GM10266 (cell line): ENCODE measurements around the gene MT4.

Experiments used
- DNase-seq: peaks from one replicate; pipeline ENCODE4 v3.0.0; 2012; ENCODE audit errors: extremely low spot score
- TF ChIP-seq, protein P1 (sequence below): IDR thresholded peaks from 2 replicates; pipeline ENCODE4 v1.5.1; 2012; ENCODE audit warnings: mild to moderate bottlenecking, low read depth; ENCODE audit not compliant: control insufficient read depth, insufficient read depth; ENCODE audit errors: missing control alignments

MT4 gene

GRCh38 chr16:56614549-56614991 lies 49.7 kb downstream of the MT4 start:
- TF ChIP-seq, protein P1, sequence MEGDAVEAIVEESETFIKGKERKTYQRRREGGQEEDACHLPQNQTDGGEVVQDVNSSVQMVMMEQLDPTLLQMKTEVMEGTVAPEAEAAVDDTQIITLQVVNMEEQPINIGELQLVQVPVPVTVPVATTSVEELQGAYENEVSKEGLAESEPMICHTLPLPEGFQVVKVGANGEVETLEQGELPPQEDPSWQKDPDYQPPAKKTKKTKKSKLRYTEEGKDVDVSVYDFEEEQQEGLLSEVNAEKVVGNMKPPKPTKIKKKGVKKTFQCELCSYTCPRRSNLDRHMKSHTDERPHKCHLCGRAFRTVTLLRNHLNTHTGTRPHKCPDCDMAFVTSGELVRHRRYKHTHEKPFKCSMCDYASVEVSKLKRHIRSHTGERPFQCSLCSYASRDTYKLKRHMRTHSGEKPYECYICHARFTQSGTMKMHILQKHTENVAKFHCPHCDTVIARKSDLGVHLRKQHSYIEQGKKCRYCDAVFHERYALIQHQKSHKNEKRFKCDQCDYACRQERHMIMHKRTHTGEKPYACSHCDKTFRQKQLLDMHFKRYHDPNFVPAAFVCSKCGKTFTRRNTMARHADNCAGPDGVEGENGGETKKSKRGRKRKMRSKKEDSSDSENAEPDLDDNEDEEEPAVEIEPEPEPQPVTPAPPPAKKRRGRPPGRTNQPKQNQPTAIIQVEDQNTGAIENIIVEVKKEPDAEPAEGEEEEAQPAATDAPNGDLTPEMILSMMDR = no peak
- no peak for DNase-seq

DNA sequence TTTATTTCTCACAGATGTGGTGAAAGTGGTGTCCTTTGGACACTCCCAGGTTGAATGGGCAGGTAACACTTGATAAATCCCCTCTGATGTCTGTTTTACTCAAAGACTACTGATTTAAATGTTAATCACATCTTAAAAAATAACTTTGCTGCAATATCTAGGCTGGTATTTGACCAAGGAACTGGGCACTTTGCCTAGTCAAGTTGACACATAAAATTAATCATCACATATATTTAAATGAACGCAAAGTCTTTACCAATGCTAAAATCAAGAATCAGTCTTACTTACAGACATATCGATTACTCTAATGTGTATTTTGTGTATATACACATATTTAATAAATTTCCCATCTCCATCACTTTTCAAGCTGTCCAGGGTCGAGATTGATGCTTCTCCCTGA lies 50.5 kb downstream of the MT4 start:
- TF ChIP-seq, protein P1 = no peak
- no peak for DNase-seq

- TF ChIP-seq, protein P1 = no peak
- no peak for DNase-seq
These were observed 51.8 kb downstream of the MT4 start for GRCh38 chr16:56616608-56617211.

DNA sequence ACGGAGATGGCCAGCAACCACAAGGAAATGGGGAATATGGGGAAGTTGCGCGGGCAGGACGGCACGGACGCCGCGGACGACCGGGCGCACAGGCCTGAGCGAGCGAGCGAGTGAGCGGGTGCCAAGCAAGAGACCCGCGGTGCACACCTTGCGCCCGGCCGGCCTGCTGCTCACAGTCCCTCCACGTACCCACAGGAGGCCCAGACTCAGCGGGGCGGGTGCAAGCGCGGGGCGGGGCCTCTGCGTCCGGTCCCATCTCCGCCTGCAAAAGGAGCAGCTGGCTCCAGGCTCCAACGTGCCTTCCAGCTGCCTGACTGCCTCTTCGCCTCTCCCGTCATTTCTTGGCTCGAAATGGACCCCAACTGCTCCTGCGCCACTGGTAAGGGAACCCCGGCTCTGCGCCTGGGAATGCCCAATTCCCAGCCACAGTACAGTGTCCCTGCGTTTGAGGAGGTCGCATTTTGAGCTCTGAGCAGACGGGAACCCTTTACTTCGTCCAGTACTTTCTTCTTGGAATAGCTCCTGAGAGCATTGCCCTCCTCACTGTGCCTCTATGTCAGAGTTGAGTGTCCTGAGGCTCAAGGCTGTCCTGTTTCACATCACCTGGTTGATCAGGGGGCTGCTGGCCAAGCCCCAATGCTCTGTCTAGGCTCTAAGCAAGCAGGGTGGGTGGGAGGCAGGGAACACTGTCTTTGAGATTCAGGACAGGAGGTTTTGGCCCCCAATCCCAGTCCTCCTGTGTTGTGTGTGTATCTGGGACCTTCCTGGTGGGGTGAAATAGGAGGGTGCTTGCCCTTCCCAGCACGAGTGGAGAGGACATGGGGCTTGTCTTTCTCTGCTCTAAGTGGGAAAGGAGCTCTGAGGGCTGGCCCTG lies 52.6 kb downstream of the MT4 start:
- TF ChIP-seq, protein P1 = no peak
- DNase-seq = no peak

GRCh38 chr16:56618138-56618537 lies 53.3 kb downstream of the MT4 start:
- DNase-seq = no peak
- TF ChIP-seq, protein P1 = no peak
